MM.1S (cell line): Measurements from ENCODE around the gene STK10.

ENCODE experiments used
- DNase-seq: peaks from one replicate; pipeline ENCODE4 v3.0.0-alpha.2; 2015
- H2AFZ ChIP-seq: fragments of 300-600 bp; sonication (generic); 2 replicates; pipeline ENCODE4 v1.6.0; 2016; ENCODE audit warnings: antibody characterized with exemption, low read length
- H3F3A ChIP-seq: fragments of 300-600 bp; sonication (generic); 2 replicates; pipeline ENCODE4 v1.6.1; 2016; ENCODE audit warnings: mild to moderate bottlenecking, antibody characterized with exemption, low read length, moderate library complexity, mixed read lengths; ENCODE audit not compliant: insufficient read depth
- H3K27ac ChIP-seq: fragments of 300-600 bp; sonication (generic); 2 replicates; pipeline ENCODE4 v1.5.1; 2016; ENCODE audit warnings: mild to moderate bottlenecking, low read length
- H3K27me3 ChIP-seq: fragments of 300-600 bp; sonication (generic); replicated peaks from 2 replicates; pipeline ENCODE4 v1.6.0; 2016; ENCODE audit warnings: low read length; ENCODE audit not compliant: insufficient read depth
- H3K36me3 ChIP-seq: fragments of 300-600 bp; sonication (generic); replicated peaks from 2 replicates; pipeline ENCODE4 v1.6.1; 2016; ENCODE audit warnings: mild to moderate bottlenecking, low read length, mixed read lengths; ENCODE audit not compliant: insufficient read depth
- H3K4me1 ChIP-seq: fragments of 300-600 bp; sonication (generic); 2 replicates; pipeline ENCODE4 v1.6.1; 2016; ENCODE audit warnings: low read length, mixed read lengths
- H3K4me2 ChIP-seq: fragments of 300-600 bp; sonication (generic); 2 replicates; pipeline ENCODE4 v1.6.0; 2016; ENCODE audit warnings: low read depth, low read length
- H3K4me3 ChIP-seq: fragments of 300-600 bp; sonication (generic); 2 replicates; pipeline ENCODE4 v1.5.1; 2016; ENCODE audit warnings: low read length, mixed read lengths
- H3K79me2 ChIP-seq: fragments of 300-600 bp; sonication (generic); 2 replicates; pipeline ENCODE4 v1.6.1; 2016; ENCODE audit warnings: mixed run types, low read length, mixed read lengths
- H3K9ac ChIP-seq: fragments of 300-600 bp; sonication (generic); 2 replicates; pipeline ENCODE4 v1.6.1; 2016; ENCODE audit warnings: low read length, mixed read lengths
- H3K9me2 ChIP-seq: fragments of 300-600 bp; sonication (generic); replicated peaks from 2 replicates; pipeline ENCODE4 v1.6.1; 2016; ENCODE audit warnings: mild to moderate bottlenecking, low read length, mixed read lengths; ENCODE audit not compliant: insufficient read depth
- H3K9me3 ChIP-seq: fragments of 300-600 bp; sonication (generic); replicated peaks from 2 replicates; pipeline ENCODE4 v1.6.1; 2016; ENCODE audit warnings: mild to moderate bottlenecking, low read length, mixed read lengths; ENCODE audit not compliant: insufficient read depth
- H4K20me1 ChIP-seq: fragments of 300-600 bp; sonication (generic); 2 replicates; pipeline ENCODE4 v1.6.1; 2016; ENCODE audit warnings: mild to moderate bottlenecking, low read length, moderate library complexity, mixed read lengths; ENCODE audit not compliant: insufficient read depth
- CTCF ChIP-seq: fragments of 300-600 bp; sonication (generic); IDR thresholded peaks from 2 replicates; pipeline ENCODE4 v1.5.1; 2016; ENCODE audit warnings: antibody characterized with exemption, low read length, mixed read lengths
- EZH2 ChIP-seq: fragments of 300-600 bp; sonication (generic); optimal IDR thresholded peaks from 2 replicates; pipeline ENCODE3; 2017; ENCODE audit warnings: low read depth, mild to moderate bottlenecking, antibody characterized with exemption, low read length, mixed read lengths
- EZH2phosphoT487 ChIP-seq: fragments of 300-600 bp; sonication (generic); IDR thresholded peaks from 2 replicates; pipeline ENCODE4 v1.6.1; 2018; ENCODE audit warnings: antibody characterized with exemption, low read length

STK10 gene

GRCh38 chr5:172079876-172080275, 108.1 kb downstream of the STK10 start:
- no peaks in the 10 kb centered on the region for H3K9me2 ChIP-seq
- no peaks in the 10 kb centered on the region for H3K4me1 ChIP-seq
- 0 out of 2 replicates have a peak, but pooled peaks cover 4% of the 10 kb centered on the region for H3K36me3 ChIP-seq
- H3K27me3 ChIP-seq: no peaks in the 10 kb centered on the region
- H4K20me1 ChIP-seq: no peaks in the 10 kb centered on the region
- no peak overlapping the region for H2AFZ ChIP-seq
- no peaks in the 10 kb centered on the region for H3K9me3 ChIP-seq
- no peaks in the 10 kb centered on the region for H3F3A ChIP-seq
- H3K4me2 ChIP-seq: no peak overlapping the region
- no peak overlapping the region for H3K27ac ChIP-seq
- H3K79me2 ChIP-seq: no peaks in the 10 kb centered on the region
- H3K4me3 ChIP-seq: no peak overlapping the region
- no peak for DNase-seq
- no peak for TF ChIP-seq CTCF
- TF ChIP-seq EZH2: no peak
- no peak overlapping the region for H3K9ac ChIP-seq

GRCh38 chr5:172078726-172079345, 109.2 kb downstream of the STK10 start:
- TF ChIP-seq EZH2 (no peak), CTCF (no peak), EZH2phosphoT487 (no peak)
- H4K20me1 ChIP-seq: no peaks in the 10 kb centered on the region

GRCh38 chr5:172077664-172078425, 110.2 kb downstream of the STK10 start:
- H3K27ac ChIP-seq: no peak overlapping the region
- no peaks in the 10 kb centered on the region for H3K9me3 ChIP-seq
- H3K9ac ChIP-seq: no peak overlapping the region
- H3K27me3 ChIP-seq: no peaks in the 10 kb centered on the region
- no peaks in the 10 kb centered on the region for H3K4me1 ChIP-seq
- TF ChIP-seq EZH2 (no peak), CTCF (no peak), EZH2phosphoT487 (no peak)
- H3F3A ChIP-seq: no peaks in the 10 kb centered on the region
- no peak for DNase-seq
- no peaks in the 10 kb centered on the region for H4K20me1 ChIP-seq
- no peak overlapping the region for H2AFZ ChIP-seq
- H3K36me3 ChIP-seq: 0 out of 2 replicates have a peak, but pooled peaks cover 4% of the 10 kb centered on the region
- no peak overlapping the region for H3K4me2 ChIP-seq
- no peaks in the 10 kb centered on the region for H3K9me2 ChIP-seq
- no peaks in the 10 kb centered on the region for H3K79me2 ChIP-seq
- no peak overlapping the region for H3K4me3 ChIP-seq

More at GRCh38 chr5:172078726-172079345, 109.2 kb downstream of the STK10 start:
- Histone ChIP-seq H3K27me3 (no peaks in the 10 kb centered on the region), H3K79me2 (no peaks in the 10 kb centered on the region), H3K9ac (no peak overlapping the region), H3K9me2 (no peaks in the 10 kb centered on the region), H3K4me3 (no peak overlapping the region), H3K27ac (no peak overlapping the region), H3K36me3 (0 out of 2 replicates have a peak, but pooled peaks cover 4% of the 10 kb centered on the region), H3K4me2 (no peak overlapping the region), H3F3A (no peaks in the 10 kb centered on the region), H3K9me3 (no peaks in the 10 kb centered on the region), H2AFZ (no peak overlapping the region), H3K4me1 (no peaks in the 10 kb centered on the region)
- no peak for DNase-seq
